HG03354 (cell line): ENCODE data around the gene ALDH1L2.
A peak's percentile ranks its signal among the peaks of the same experiment; 100 is the strongest.
"Not testable (repeated sequence)": the region's sequence is repeated elsewhere in the genome, so short reads cannot be mapped to it uniquely, and the experiment has no call there.

Experiments used
- ATAC-seq: cut with Tn5 transposase; IDR thresholded peaks from one replicate; pipeline ENCODE4 v1.9.1; 2021; ENCODE audit warnings: mild to moderate bottlenecking; ENCODE audit not compliant: unreplicated experiment, poor library complexity, severe bottlenecking

The ALDH1L2 gene

DNA sequence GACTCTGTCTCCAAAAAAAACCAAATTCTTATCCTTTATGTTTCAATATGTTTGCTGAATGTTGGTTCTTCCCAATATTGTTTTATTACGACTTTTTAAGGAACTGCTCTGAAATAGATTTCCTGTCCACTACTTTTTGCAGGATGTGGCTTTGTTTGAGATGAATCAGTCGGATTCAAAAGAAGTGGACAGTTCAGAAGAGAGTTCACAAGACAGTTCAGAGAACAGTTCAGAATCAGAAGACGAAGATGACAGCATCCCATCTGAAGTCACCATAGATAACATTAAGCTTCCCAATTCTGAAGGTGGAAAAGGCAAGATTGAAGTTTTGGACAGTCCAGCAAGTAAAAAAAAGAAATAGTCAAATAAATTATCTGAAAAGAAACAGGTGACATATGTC lies 89.9 kb downstream of the ALDH1L2 start:
- no peak for ATAC-seq

DNA sequence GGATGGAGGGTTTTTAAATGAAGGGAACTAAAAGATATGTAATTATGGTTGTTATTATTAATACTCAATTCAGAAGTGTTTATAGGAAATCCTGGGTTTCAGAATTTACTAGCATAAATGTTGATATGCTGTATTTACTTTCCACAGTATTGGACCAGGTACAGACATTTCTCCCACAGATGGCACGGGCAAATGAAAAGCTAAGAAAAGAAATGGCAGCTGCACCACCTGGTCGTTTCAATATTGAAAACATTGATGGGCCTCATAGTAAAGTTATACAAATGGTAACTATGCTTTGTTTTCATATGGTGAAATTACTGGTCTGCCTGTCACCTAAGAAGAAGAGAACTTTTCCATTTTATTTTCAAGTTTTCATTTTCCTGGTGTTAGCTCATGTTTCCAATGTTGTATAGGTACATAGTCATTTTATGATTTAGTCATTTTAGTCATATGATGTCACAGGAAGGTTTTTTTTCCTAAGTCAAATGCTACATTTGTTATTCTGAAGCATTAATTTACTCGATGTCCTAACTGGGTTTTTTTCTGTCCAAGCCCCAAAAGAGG lies 92.6 kb downstream of the ALDH1L2 start:
- no peak for ATAC-seq

DNA sequence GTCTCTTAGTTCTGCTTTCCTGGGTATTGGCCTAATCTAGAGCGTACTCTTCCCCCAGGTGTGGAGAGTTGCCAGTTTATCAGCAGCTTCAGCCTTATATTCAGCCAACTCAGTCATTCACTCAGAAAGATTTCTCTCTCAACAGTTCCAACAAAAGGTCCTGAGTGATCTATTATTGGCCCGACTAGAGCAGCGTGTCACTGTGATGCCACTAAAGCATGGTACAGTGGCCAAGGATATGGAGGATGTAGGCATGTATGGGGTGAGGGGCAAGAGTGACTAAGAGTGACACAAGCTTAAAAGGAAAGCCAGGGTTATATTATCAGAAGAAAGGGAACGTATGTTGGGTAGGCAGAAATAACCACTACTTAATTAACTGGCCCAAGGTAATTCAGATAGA lies 93.3 kb downstream of the ALDH1L2 start:
- ATAC-seq, result no peak

DNA sequence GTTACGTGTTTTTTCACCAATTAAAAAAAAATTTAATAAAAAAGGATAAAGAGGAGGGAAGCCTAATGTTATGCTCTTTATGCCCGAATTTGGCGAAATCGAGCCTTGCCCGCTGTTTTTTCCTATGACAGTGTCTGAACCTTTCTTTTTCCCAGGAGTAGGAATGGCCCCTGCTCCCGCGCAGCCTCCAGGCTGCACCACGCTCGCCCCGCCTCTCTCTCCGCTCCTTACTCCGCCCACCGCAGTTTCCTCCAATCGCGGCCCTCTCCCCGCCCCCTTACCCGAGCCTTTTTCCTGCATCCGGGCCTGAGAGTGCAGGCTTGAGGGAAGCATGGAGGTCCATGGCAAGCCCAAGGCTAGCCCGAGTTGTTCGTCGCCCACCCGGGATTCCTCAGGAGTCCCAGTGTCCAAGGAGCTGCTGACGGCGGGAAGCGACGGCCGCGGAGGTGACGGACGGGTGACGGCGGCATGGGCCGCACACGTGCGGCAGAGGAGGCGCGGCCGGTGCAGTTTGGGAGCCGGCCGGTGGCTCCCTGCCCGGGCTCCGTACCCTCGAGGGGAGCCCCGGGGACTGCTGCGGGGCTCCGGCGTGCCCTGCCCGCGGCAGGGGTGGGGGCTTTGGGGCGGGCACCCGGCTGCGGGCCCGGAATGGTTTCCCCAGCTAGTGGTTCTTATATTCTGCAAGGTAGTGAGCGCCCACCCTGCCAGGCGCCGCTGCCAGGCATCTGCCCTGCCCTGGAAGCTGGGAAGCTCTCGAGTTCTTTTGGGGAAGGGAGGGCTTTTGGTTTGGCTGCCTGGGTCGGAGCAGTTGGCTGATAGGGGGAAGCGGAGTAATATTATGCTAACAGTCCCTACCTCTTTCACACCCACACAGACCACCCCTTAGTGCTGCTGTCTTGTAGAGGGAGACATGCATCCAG lies 98.0 kb downstream of the ALDH1L2 start, which contains the start of gene NOPCHAP1:
Gene NOPCHAP1 (plus strand): TSS at position 295 of the 920 bp plus-strand sequence. CDS start 37 bp downstream, at position 332.
- peak; percentile 98 for ATAC-seq

DNA sequence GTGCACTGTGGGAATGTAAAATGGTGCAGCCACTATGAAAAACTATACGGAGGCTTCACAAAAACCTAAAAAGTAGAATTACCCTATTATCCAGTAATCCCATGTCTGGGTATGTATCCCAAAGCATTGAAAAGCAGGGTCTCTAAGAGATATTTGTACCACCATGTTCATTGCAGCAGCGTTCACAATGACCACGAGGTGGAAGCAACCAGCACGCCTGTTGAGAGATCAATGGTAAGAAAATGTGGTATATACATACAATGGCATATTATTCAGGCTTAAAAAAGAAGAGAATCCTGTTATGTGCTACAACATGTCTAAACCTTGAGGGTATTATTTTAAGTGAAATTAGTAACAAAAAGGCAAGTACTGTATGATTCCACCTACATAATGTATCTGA lies 99.1 kb downstream of the ALDH1L2 start:
- no peak for ATAC-seq

DNA sequence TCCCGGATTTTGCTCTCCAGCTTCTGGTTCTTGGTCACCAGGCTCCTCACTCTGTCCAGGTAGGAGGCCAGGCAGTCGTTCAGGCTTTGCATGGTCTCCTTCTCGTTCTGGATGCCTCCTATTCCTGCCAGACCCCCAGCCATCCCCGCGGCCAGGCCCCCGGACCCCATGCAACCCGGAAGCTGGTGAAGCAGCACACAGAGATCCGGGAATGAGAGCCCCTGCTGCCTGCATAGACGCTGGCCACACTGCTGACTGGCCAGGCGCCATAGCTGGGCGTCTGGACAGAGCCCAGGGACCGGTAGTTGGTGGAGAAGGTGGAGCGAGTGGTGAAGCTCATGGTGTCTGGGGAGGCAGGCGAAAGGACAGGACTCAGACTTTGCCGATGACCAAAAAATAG lies 106.6 kb downstream of the ALDH1L2 start:
- not testable (repeated sequence) for ATAC-seq

DNA sequence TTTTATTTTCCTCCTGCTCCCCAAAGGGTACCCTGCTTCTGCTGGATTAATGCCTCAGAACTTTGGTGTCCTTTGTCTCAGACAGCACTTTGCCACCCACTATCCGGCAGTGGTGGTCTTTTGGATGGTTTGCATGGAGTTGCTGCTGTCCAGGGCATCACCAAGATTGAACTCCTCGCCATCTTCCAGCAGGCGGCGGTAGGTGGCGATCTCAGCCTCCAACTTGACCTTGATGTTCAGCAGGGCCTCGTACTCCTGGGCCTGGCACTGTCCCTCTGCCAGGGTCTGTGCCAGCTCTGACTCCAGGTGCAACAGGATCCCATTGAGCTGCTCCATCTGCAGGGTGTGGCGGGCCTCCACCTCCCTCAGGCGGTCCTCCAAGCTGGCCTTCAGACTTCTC lies 107.6 kb downstream of the ALDH1L2 start:
- no peak for ATAC-seq

DNA sequence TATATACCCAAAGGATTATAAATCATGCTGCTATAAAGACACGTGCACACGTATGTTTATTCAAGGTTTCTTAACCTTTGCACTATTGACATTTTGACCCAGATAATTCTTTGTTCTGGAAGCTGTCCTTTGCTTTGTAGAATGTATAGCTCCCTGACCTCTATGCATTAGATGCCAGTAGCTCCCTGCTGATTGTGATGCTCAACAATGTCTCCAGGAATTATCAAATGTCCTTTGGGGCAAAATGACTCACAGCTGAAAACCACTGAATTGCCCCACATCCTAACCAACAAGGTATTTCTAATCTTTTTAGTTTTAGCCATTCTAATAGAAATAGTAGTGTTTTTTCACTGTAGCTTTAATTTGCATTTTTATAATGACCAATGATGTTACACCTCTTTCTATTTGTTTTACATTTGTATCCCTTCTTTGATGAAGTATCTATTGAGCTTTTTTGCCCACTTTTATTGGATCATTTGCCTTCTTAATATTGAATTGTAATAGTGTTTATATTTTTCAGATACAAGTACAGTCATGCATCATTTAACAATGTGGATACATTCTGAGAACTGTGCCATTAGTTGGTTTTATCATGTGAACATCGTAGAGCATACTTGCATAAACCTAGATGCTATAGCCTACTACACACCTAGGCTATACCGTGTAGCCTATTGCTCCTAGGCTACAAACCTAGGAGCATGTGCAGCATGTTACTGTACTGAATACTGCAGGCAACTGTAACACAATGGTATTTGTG lies 108.5 kb downstream of the ALDH1L2 start:
- no peak for ATAC-seq

DNA sequence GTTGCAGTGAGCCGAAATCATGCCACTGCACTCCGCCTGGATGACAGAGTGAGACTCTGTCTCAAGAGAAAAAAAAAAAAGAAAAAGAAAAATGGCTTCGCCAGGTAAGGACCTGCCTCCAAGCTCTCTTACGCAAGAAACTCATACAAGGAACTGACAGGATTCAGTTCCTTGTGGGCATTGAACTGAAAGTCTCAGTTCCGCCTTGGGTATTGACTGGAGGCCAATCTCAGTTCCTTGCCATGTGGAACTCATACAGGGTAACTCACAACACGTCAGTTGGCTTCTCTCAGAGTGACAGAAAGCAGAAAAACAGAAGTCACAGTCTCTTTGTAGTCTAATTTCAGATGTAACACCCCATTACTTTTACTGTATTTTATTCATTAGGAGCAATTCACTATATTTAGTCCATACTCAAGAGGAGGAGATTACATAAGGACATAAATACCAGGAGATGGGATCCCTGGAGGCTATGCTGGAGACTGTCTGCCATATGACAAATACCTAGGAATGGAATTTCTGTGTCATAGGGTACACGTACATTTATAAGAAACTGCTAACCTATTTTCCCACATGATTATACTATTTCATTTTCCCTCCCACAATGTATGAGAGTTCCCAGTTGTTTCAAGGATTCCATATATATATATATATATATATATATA lies 109.5 kb downstream of the ALDH1L2 start:
- ATAC-seq, result peak; percentile 99

DNA sequence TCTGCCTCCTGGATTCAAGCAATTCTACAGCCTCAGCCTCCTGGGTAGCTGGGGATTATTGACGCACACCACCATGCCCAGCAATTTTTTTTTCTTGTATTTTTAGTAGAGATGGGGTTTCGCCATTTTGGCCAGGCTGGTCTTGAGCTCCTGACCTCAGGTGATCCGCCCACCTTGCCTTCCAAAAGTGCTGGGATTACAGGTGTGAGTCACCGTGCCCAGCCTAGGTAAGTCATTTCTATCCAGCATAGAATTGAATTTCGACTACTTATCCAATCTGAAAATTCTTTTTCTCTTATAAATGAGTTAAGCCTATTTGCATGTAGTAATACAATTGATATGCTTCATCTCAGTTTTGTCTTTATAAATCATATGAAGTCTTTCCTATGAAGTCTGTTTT lies 111.0 kb downstream of the ALDH1L2 start:
- ATAC-seq, result no peak

DNA sequence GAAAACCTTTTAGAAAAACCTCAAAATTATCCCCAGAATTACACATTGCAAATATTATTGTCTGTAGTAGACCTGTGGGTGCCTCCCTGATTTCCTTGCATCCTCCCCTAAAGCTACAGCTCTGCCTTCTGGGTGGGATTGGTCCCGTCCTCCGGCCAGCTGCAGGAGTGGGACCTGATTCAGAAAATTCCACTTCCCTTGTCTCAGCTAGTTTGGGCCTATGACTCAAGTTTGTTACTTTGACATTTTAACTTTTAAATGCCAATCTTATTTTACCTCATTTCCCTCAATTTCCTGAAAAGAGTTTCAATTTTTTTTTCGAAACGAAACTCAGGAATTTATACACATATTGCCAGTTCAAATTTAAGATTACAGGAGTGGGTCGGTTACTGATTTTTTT lies 113.0 kb downstream of the ALDH1L2 start:
- ATAC-seq, result no peak
